GM19193 (cell line): ENCODE measurements around the gene LOXL4.

Experiments
- POLR2A ChIP-seq: IDR thresholded peaks from 4 replicates; pipeline ENCODE4 v1.6.1; 2011; ENCODE audit not compliant: insufficient read depth, insufficient read length; ENCODE audit errors: extremely low read depth

The LOXL4 gene

DNA sequence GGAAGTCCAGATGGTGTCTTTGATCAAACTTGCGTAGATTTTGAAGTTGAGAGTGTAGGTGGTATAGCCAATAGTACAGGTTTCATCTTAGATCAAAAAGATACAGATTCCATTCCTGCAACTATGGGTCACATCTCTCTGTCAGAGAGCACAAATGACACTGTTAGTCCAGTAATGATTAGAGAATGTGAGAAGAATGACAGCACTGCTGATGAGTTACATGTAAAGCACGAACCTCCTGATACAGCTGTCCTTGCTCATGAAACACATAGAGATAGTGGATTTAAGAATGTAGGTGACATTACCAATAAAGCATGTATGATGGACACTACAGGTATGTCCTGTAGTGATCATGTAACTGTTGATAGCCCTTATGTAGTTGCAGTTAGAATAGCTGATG, 59.1 kb downstream of the LOXL4 start:
- TF ChIP-seq POLR2A, result no peak

- TF ChIP-seq POLR2A, result no peak
Measured at GRCh38 chr10:98205351-98205750, 62.6 kb downstream of the LOXL4 start.

DNA sequence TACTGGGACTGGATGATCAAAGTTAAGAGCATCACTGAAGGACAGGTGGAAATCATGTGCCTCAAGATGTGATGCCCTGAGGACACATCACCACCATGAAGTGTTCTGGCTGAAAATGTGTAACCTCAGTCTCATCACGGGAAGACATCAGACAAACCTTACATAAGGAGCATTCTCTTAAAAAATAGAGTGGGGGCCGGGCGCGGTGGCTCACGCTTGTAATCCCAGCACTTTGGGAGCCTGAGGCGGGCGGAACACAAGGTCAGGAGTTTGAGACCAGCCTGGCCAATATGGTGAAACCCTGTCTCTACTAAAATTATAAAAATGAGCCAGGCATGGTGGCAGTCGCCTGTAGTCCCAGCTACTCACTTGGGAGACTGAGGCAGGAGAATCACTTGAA, 65.6 kb downstream of the LOXL4 start:
- TF ChIP-seq POLR2A, result no peak

GRCh38 chr10:98201760-98202159, 66.2 kb downstream of the LOXL4 start:
- no peak for TF ChIP-seq POLR2A
